Adipose tissue (tissue), 3 donors: Measurements from ENCODE around the gene RCN2. TPM values are rescaled to one million over a fixed set of nuclear protein-coding genes. Genes with fewer than 3 reads are reported as not detected.
"Not testable (repeated sequence)": the region's sequence is repeated elsewhere in the genome, so short reads cannot be mapped to it uniquely, and the experiment has no call there.

ENCODE experiments used
- H3K27ac ChIP-seq: one replicate; pipeline ENCODE4 v1.5.1; 2013; ENCODE audit warnings: low read depth, low read length
- WGBS, 3 donors: extraction: QIAGEN DNeasy Blood & Tissue Kit; methylation state at CpG; one replicate each; pipeline ENCODE4 v1.1.7; 2013; 5-methylcytosine and 5-hydroxymethylcytosine counted together
- polyA plus RNA-seq, 3 donors: library from polyadenylated mRNA; stranded (reverse); fragments of 200-250 nt; gene quantifications; one replicate each; pipeline ENCODE4 v1.2.3, GENCODE V29; 2013
- donor health status: healthy with polysubstance abuse.
- donor health status: Bipolar disorder and iron deficiency.
- donor health status: healthy.

RCN2 gene, protein sequence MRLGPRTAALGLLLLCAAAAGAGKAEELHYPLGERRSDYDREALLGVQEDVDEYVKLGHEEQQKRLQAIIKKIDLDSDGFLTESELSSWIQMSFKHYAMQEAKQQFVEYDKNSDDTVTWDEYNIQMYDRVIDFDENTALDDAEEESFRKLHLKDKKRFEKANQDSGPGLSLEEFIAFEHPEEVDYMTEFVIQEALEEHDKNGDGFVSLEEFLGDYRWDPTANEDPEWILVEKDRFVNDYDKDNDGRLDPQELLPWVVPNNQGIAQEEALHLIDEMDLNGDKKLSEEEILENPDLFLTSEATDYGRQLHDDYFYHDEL
- polyA plus RNA-seq, result 10 to 100 TPM; 12.9 to 27.6 (median 21.6) TPM

DNA sequence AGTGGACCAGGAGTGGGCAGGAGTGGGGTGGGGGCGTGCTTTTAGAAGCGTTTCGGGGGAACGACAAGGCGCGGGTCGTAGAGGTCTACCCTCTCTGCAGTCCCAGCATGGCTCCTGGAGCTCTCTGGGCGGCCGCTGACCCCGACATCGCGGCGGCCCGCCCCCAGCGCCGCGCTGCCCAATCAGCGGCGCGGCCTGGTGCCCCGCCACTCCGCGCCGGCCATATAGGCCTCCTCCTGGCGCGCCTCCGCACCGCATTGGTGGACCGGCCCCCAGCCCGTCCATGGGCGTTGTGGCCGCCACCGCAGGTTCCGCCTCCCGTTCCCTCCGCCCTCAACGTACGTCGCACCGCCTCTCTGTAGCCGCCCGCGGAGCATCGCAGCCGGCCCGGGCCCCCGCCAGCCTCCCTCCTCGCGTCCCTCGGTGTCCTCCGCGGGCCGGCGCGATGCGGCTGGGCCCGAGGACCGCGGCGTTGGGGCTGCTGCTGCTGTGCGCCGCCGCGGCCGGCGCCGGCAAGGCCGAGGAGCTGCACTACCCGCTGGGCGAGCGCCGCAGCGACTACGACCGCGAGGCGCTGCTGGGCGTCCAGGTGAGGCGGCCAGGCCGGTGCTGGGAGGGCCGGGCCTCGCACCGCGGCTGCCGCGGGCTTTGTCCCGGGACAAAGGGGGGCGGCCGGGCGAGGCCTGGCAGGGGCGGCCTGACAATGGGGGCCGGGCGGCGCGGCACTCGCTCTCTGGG, at the start of gene RCN2:
Gene RCN2 (plus strand): TSS at position 353 of the 738 bp plus-strand sequence. CDS start 93 bp downstream, at position 446.
- 0% methylated on average over 79 to 96 of the region's 96 CpGs for WGBS, 3 donors
- no peak within 1 kb of the TSS for H3K27ac ChIP-seq

DNA sequence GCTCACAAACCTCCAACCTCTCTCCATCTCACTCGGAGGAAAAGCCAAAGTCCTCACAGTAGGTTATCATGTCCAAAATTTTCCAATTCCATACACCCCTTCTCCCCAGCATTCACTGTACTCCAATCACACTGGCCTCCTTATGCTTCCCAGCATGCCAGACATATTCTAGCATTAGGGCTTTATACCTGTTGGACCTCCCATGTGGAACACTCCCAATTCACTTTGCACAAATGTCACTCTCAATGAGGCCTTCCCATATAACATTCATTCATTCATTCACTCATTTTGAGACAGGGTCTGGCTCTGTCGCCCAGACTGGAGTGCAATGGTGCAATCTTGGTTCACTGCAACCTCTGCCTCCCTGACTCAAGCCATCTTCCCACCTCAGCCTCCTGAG, 46.3 kb upstream of the RCN2 start:
- WGBS, 3 donors, result 96 to 98% (median 98%) methylated on average over 2 of the region's 2 CpGs
- no peak overlapping the region for H3K27ac ChIP-seq

DNA sequence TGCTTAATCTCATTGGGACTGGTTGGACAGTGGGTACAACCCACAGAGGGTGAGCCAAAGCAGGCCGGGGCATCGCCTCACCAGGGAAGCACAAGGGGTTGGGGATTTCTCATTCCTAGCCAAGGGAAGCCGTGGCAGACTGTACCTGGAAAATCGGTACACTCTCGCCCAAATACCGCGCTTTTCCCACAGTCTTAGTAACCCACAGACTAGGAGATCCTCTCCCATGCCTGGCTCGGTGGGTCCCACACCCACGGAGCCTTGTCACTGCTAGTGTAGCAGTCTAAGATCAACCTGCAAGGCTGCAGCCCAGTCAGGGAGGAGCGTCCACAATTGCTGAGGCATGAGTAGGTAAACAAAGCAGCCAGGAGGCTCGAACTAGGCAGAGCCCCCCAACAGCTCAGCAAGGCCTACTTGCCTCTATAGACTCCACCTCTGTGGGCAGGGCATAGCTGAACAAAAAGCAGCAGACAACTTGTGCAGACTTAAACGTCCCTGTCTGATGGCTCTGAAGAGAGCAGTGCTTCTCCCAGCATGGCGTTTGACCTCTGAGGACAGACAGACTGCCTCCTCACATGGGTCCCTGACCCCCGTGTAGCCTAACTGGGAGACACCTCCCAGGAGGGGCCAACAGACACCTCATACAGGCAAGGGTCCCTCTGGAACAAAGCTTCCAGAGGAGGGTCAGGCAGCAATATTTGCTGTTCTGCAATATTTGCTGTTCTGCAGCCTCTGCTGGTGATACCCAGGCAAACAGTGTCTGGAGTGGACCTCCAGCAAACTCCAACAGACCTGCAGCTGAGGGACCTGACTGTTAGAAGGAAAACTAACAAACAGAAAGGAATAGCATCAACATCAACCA, 44.0 kb upstream of the RCN2 start:
- not testable (repeated sequence) for H3K27ac ChIP-seq
- 87 to 95% (median 94%) methylated on average over 14 of the region's 14 CpGs for WGBS, 3 donors

DNA sequence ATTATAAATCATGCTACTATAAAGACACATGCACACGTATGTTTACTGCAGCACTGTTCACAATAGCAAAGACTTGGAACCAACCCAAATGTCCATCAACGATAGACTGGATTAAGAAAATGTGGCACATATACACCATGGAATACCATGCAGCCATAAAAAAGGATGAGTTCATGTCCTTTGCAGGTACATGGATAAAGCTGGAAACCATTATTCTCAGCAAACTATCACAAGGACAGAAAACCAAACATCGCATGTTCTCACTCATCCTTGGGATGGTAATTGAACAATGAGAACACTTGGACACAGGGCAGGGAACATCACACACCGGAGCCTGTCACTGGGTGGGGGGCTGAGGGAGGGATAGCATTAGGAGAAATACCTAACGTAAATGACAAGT, 38.7 kb upstream of the RCN2 start:
- WGBS, 3 donors, result 91 to 97% (median 93%) methylated on average over 5 of the region's 5 CpGs
- not testable (repeated sequence) for H3K27ac ChIP-seq

DNA sequence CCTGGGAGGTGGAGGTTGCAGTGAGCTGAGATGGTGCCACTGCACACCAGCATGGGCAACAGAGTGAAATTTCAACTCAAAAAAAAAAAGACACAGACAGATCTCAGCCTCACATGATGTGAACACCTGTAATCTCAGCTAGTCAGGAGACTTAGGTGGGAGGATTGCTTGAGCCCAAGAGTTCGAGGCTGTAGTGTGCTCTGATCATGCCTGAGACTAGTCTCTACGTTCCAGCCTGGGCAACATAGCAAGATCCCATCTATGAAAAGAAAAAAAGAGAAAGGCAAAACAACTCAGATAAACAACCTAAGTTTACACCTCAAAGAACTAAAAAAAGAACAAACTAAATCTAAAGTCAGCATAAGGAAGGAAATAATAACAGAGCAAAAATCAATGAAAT, 37.4 kb upstream of the RCN2 start:
- H3K27ac ChIP-seq, result no peak overlapping the region
- WGBS, 3 donors, result 94 to 99% (median 98%) methylated on average over 2 of the region's 2 CpGs

DNA sequence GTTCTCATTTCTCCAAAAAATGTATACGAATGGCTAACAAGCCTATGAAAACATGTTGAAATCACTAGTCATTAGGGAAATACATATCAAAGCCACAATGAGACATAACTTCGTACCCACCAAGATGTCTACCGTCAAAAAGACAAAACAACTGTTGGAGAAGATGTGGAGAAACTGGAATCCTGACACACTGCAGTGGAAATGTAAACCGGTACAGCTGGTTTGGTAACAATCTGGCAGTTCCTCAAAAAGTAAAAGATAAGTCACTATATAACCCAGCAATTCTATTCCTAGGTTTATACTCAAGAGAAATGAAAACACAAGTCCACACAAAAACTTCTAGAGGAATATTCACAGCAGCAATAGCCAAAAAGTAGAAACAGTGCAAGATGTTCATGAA, 33.4 kb upstream of the RCN2 start:
- WGBS, 3 donors, result 62 to 76% (median 64%) methylated on average over 4 of the region's 4 CpGs
- no peak overlapping the region for H3K27ac ChIP-seq

DNA sequence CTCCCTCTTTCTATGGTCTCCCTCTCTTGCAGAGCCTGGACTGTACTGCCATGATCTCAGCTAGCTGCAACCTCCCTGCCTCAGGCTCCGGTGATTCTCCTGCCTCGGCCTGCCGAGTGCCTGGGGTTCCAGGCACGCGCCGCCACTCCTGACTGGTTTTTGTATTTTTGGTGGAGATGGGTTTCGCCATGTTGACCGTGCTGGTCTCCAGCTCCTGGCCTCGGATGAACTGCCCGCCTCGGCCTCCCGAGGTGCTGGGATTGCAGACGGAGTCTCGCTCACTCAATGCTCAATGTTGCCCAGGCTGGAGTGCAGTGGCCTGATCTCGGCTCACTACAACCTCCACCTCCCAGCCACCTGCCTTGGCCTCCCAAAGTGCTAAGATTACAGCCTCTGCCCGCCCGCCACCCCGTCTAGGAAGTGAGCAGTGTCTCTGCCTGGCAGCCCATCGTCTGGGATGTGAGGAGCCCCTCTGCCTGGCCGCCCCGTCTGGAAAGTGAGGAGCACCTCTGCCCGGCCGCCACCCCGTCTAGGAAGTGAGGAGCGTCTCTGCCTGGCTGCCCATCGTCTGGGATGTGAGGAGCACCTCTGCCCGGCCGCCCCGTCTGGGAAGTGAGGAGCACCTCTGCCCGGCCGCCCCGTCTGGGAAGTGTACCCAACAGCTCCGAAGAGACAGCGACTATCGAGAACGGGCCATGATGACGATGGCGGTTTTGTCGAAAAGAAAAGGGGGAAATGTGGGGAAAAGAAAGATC, 32.2 kb upstream of the RCN2 start:
- WGBS, 3 donors, result 92 to 96% (median 95%) methylated on average over 37 to 39 of the region's 39 CpGs
- not testable (repeated sequence) for H3K27ac ChIP-seq

DNA sequence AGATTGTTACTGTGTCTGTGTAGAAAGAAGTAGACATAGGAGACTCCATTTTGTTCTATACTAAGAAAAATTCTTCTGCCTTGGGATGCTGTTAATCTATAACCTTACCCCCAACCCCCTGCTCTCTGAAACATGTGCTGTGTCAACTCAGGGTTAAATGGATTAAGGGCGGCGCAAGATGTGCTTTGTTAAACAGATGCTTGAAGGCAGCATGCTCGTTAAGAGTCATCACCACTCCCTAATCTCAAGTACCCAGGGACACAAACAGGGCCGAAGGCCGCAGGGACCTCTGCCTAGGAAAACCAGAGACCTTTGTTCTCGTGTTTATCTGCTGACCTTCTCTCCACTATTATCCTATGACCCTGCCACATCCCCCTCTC, 31.6 kb upstream of the RCN2 start:
- WGBS, 3 donors, result 94 to 100% methylated on average over 2 of the region's 6 CpGs; no CpG with 5 or more reads in 1 of the 3 donors
- not testable (repeated sequence) for H3K27ac ChIP-seq

DNA sequence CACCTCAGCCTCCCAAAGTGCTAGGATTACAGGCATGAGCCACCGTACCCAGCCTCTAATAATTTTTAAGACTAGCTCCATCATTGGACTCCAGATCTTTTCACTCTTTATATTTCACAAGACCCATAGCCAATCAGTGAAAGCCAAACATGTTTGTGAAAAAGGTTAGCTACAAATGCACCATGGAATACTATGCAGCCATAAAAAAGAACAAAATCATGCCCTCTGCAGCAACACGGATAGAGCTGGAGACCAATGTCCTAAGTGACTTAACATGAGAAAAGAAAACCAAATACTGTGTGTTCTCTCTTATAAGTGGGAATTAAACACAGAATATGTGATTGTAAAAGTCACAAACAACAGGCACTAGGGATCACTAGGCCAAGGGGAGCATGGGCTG, 29.6 kb upstream of the RCN2 start:
- H3K27ac ChIP-seq, result no peak overlapping the region

DNA sequence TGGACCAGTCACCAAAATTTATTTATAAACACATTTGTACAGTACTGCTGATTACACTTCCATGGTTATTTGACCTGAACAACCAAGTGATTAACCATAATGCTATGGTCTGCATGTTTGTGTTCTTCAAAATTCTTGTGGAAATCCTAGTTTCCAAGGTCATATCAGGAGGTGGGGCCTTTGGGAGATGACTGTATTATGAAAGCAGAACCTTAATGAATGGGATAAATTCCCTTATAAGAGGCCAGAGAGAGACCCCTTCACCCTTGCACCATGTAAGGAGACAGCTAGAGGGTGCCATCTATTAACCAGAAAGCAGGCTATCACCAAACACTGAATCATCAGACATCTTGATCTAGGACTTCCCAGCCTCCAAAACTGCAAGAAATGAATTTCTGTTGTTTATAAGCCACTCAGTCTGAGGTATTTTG, 28.3 kb upstream of the RCN2 start:
- H3K27ac ChIP-seq, result no peak overlapping the region

More for the DNA sequence above, 29.6 kb upstream of the RCN2 start:
- 96 to 98% (median 98%) methylated on average over 2 of the region's 2 CpGs for WGBS, 3 donors

DNA sequence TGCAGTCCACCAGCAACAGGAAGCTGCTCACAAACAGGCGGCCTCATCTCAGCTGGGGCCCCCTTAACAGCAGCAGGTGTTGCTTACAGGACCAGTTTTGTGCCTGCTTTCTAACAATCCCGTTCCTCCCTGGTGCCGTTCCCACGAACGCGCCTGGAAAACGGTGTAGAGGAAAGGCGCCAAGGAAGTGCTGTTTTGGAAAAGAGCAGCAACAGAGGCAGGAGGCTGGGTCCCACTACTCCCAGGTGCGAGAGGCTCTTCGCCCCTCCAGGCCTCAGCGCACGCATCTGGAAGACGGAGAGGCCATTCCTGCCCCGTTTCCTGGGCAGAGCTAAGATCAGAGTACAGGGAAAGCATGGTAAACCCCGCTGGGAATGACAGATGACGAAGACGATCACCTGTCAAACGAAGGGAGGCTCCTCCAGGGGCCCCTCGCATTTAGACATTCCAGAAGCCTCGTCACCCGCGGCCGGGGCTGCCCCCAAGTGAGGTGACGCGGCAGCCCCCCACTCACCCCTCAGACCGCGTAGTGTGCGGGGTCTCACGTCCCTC, 27.0 kb upstream of the RCN2 start:
- 1% methylated on average over 28 to 29 of the region's 29 CpGs for WGBS, 3 donors
- peak overlapping the region; percentile 31 for H3K27ac ChIP-seq

DNA sequence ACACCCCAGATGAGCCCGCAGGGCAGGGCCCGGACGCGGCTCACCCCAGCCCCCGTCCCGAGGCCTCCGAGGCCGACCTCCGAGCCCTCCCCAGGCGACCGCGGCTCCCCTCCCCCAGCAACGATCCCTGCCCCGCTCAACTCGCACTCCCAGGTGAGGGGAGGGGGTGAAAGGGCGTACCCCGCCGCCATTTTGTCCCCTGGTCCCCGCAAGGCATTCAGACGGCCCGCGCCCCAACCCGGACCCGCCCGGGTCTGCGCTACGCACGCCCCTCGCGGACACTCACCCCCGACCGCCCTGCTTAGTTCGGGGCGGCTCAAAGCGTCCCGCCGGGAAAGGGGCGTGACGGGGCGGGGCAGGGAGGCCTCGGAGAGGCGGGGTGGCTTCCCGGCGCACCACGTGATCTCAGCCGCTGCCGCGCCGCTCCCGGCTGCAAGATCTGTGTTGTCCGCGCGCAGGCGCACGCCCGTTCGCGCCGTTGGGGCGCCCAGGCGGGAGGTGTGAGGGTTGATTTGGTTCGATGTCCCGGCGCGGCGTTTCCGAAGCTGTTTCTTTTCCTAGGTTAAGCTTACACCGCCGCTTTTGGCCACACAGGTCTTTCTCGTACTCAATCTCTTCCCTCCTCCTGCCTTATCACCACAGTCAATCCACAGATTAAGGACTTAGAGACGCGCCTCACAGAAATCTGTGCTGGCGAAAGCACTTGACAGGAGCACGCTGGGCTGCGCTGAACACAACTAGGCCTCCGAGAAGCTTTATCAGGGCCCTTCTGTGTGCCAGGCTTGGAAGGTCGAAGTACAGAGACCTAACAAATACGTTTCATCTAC, 26.3 kb upstream of the RCN2 start, which contains the start of gene SCAPER:
Gene SCAPER (minus strand): TSS at position 328 of the 827 bp plus-strand sequence. CDS start 21,523 bp downstream, outside the sequence.
- WGBS, 3 donors, result 0 to 1% (median 1%) methylated on average over 71 to 78 of the region's 78 CpGs
- peak within 1 kb of the TSS; percentile 31 for H3K27ac ChIP-seq

DNA sequence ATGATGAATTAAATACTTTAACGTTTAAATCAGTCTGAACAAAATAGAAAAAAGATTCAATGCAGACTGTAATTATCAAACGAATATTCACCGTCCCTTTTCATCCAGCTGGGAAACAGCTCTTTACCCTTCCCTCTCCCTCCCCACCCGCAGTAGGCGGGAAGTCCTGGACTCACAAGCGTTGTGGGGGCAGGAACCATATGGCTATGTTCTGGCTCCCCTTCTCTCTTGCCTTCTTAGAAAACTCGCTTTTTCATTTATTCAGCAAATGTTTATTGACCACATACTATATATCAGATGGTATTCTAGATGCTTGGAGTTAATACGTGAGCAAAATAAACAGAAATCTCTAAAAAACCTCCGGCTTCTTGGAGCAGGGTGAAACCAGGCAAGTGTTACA, 25.7 kb upstream of the RCN2 start:
- H3K27ac ChIP-seq, result no peak overlapping the region
- 25 to 27% (median 27%) methylated on average over 9 of the region's 9 CpGs for WGBS, 3 donors

DNA sequence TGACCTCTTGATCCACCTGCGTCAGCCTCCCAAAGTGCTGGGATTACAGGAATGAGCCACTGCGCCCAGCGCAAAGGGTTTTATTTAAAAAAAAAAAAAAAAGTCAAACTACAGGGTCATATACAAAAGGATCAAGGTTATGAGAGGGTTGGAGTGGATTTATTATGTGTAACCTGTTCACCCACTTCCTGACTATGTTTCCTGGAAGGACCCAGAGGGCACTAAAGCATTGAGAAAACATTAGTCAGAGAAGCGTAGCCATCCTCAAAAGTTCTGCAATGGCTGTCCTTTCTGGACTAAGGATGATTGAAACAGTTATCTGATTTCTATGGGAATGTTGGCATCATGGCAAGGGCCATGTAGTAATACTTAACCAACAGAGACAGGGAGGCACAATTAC, 19.1 kb upstream of the RCN2 start:
- 84 to 93% (median 88%) methylated on average over 4 of the region's 4 CpGs for WGBS, 3 donors

DNA sequence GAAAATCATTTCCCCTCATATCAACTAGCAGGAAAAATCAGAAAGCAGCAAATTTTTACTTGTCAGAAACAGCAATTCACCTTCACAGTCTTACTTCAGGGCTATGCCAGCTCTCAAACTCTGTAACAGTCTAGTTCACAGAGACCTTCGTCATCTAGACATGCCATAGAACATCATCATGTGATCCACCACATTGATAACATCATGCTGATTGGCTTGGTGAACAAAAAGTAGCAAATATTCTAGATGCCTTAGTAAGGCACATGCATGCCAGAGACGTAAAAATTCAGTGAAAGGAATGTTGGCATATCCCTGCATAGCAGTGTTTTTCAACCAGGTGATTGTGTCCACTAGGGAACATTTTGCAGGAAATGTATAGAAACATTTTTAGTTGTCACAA, 17.8 kb upstream of the RCN2 start:
- WGBS, 3 donors, result 62 to 86% (median 81%) methylated on average over 2 of the region's 2 CpGs
- H3K27ac ChIP-seq, result no peak overlapping the region

More for the DNA sequence above, 19.1 kb upstream of the RCN2 start:
- H3K27ac ChIP-seq, result no peak overlapping the region

DNA sequence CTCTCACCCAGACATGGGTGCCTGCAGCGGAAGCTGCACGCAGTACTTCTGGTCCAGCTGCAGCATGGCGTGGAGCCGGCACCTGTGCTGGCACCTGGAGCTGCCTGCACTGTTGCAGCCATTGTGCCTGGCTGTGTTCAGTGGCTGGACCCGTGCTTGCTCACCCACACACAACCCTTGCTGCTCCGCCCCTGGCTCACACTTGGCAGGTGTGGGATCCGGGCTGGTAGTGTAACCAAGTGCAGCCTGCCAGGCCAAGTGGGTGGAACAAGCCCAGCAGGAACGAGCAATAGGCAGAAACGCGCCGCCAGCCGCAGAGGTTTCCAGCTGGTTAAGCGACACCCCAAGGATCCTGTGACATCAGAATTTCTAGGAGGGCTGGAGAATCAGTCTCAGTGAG, 15.2 kb upstream of the RCN2 start:
- 88 to 92% (median 92%) methylated on average over 13 of the region's 13 CpGs for WGBS, 3 donors
- H3K27ac ChIP-seq, result no peak overlapping the region

DNA sequence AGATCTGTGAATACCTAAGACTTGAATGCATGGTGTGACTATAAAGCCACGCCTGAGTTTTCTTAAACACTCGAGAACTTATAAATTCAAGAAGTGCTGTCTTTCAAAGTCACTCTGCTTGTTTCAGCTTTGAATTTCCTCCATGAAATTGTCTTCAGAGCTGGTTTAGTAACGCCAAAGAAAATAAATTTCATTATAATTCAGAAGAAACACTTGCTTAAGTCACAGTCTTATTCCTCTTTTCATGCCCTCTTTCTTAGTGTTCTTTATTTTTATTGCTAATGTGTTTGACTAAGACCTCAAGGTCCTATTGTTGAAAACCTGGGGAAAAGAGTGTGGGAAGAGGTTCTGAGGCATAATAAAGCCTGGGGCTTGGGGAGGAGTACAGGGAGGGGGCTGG, 3.3 kb upstream of the RCN2 start:
- H3K27ac ChIP-seq, result no peak overlapping the region
- WGBS, 3 donors, result 87 to 92% (median 90%) methylated on average over 3 of the region's 3 CpGs
